GM11168 (cell line): ENCODE data around the gene SRRT.
"Not testable (repeated sequence)": the region's sequence is repeated elsewhere in the genome, so short reads cannot be mapped to it uniquely, and the experiment has no call there.

Source experiments
- in situ Hi-C: fragments of 300-500 bp; cut with MboI; formaldehyde crosslinking; loops from one replicate; pipeline ENCODE4 v1.12.0; 2022; ENCODE audit warnings: low sequenced_read_pairs; ENCODE audit not compliant: unreplicated experiment

Gene SRRT

GRCh38 chr7:100854899-100855298 is 20.0 kb upstream of the SRRT start:
- in situ Hi-C loops: not testable (repeated sequence)

- in situ Hi-C loops: no loop called here
These were observed 19.4 kb upstream of the SRRT start for GRCh38 chr7:100855515-100855914.

DNA sequence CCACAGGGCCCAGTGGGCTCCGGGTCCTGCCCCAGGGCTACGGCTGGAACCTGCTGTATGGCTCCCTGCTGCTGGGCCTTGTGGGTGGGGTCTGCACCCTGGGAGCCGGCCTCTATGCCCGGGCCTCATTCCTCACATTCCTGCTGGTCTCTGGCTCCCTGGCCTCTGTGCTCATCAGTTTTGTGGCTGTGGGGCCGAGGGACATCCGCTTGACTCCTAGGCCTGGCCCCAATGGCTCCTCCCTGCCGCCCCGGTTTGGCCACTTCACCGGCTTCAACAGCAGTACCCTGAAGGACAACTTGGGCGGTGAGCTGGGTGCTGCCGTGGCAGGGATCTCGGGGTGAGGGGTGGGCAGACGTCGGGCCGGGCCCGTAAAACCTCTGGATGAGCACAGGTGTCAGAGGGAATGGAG is 18.0 kb upstream of the SRRT start:
- in situ Hi-C loops: no loop called here

- in situ Hi-C loops: no loop called here
These were observed 15.0 kb upstream of the SRRT start for GRCh38 chr7:100859856-100860255.

DNA sequence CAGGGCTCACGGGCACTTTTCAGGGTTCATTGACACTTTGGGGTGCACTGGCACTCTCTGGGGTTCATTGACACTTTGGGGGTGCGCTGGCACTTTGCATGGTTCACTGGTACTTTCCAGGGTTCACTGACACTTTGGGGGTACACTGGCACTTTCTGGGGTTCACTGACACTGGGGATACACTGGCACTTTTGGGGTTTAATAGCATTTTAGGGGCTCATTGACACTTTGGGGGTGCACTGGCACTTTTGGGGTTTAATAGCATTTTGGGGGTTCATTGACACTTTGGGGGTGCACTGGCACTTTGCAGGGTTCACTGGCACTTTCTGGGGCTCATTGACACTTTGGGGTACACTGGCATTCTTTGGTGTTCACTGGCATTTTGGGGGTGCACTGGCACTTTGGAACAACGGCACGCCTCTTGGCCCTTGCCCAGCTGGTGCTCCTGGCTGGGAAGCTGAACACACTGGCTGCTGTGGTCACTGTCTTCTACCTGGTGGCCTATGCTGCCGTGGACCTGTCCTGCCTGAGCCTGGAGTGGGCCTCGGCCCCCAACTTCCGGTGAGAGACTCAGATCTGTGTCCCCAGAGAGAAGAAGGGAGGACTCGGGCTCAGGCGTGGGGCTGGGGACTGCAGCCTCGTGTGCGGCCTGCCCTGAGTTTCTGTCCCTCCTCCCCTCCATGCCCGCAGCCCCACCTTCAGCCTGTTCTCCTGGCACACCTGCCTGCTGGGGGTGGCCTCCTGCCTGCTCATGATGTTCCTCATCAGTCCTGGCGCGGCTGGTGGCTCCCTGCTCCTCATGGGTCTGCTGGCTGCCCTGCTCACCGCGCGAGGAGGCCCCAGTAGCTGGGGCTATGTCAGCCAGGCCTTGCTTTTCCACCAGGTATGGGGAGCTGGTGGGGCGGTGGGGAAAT is 13.9 kb upstream of the SRRT start:
- in situ Hi-C loops: no loop called here

DNA sequence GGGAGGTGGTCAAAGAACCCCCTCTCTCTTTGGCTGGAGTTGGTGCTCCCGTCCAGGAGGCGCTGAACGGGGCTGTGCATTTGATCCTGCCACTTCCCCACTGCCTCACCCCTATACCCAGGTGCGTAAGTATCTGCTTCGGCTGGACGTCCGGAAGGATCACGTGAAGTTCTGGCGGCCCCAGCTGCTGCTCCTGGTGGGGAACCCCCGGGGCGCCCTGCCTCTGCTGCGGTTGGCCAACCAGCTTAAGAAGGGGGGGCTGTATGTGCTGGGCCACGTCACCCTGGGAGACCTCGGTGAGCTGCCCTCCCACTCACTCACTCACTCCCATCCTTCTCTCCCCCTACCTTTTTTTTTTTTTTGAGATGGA is 13.3 kb upstream of the SRRT start:
- in situ Hi-C loops: no loop called here

- in situ Hi-C loops: no loop called here
These were observed 11.4 kb upstream of the SRRT start for GRCh38 chr7:100863406-100863950.

DNA sequence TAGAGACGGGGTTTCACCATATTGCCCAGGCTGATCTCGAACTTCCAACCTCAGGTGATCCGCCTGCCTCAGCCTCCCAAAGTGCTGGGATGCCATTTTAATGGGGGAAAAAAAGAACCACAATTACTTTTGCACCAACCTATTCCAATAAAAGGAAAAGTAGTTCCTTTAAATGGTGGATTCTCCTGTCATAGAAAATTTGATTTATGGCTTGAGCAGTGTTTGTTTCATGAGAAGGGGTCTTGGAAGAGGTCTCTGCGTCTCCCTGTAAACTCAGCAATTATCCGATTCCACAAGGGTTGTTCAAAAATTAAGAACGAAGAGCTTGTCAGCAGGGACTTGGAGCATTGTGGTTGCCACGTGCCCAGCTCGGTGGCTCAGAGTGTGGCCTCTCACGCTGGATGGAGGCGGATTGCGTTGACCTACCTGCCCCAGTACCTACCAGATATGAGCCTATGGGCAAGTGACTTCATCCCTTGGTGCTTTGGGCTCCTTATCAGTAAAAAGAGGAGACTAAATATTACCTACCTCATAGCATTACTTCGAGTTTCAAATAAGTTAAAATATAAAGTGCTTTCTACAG is 10.5 kb upstream of the SRRT start:
- in situ Hi-C loops: no loop called here

- in situ Hi-C loops: no loop called here
These were observed 9.5 kb upstream of the SRRT start for GRCh38 chr7:100865372-100865911.

DNA sequence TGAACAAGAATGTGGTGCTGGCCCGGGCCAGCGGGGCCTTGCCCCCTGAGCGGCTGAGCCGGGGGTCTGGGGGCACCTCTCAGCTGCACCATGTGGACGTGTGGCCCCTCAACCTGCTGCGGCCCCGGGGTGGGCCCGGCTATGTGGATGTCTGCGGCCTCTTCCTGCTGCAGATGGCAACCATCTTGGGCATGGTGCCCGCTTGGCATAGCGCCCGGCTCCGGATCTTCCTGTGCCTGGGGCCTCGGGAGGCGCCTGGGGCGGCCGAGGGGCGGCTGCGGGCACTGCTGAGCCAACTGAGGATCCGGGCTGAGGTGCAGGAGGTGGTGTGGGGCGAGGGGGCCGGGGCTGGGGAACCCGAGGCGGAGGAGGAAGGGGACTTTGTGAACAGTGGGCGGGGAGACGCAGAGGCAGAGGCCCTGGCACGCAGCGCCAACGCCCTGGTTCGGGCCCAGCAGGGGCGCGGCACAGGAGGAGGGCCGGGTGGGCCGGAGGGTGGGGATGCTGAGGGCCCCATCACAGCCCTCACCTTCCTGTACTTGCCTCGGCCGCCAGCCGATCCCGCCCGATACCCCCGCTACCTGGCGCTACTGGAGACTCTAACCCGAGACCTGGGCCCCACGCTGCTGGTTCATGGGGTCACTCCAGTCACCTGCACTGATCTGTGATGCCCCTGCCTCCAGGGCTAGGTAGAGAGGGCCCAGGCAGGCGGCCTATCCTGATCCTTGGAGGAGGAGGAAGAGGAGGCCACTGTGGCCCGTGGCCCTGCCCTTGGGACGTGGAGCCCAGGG is 8.8 kb upstream of the SRRT start:
- in situ Hi-C loops: no loop called here

DNA sequence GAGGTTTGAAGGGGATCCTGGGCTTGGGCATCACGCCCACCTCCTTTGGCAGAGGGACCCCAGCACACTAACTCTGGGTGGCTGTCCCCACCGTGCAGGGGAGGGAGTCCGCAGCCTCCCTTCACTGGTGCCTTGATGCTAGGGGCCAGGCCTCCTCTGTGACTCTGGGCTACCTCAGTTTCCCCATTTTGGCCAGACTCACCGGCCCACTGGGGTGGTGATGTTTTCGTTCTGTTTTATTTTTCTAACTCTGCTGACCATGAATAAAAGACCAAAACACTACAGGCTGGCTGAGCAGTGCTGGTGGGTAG is 8.2 kb upstream of the SRRT start:
- in situ Hi-C loops: no loop called here

- in situ Hi-C loops: no loop called here
These were observed 7.7 kb upstream of the SRRT start, which contains the start of gene TRIP6 for GRCh38 chr7:100867040-100867775. TRIP6 (plus strand) TSS chr7:100867387; CDS start chr7:100867498, 111 bp downstream.

DNA sequence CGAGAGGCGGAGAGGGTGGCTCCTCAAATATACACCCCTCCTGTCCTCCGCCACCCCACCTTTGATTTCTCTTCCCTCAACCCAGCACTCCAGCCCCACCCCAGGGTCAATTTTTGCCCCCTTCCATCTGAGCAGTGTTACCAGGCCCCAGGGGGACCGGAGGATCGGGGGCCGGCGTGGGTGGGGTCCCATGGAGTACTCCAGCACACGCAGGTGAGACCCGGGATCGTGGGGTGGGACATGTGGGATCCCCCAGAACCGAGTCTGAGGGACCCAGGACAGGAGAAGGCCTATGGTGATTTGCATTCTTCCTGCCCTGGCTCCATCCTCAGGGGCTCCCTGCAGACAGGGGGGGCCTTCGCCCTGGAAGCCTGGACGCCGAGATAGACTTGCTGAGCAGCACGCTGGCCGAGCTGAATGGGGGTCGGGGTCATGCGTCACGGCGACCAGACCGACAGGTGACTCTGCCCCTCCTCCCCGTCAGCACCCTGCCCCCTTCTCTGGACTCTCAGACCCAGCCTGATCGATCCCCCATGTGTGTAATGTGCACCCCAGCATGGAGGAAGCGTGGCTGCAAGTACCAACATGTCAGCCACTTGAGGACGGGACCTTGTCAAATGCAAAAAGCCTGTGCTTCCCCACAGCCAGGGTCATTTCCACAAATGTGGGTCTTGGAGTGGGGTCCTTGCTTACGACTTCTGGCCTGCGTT is 7.0 kb upstream of the SRRT start:
- in situ Hi-C loops: no loop called here

- in situ Hi-C loops: no loop called here
These were observed 1.2 kb upstream of the SRRT start for GRCh38 chr7:100873599-100874299.

- in situ Hi-C loops: no loop called here
These were observed 665 bp upstream of the SRRT start for GRCh38 chr7:100874300-100874576.

DNA sequence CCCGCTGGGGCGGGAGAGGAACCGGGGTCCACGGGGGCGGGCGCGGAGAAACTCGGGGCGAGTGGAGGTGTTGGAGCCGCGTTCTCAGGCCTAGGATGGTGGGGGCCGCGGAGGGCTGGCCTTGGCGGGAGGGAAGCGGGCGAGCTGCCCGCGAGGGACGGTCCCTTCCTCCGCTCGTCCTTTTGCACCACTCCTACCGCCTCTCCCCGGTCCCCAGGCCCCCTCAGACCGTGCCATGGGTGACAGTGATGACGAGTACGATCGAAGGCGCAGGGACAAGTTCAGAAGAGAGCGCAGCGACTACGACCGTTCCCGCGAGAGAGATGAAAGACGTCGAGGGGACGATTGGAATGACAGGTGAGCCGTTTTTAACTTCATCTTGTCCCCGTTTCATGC is 451 bp downstream of the SRRT start:
- in situ Hi-C loops: no loop called here

- in situ Hi-C loops: no loop called here
These were observed 3.1 kb downstream of the SRRT start for GRCh38 chr7:100878013-100878412.

DNA sequence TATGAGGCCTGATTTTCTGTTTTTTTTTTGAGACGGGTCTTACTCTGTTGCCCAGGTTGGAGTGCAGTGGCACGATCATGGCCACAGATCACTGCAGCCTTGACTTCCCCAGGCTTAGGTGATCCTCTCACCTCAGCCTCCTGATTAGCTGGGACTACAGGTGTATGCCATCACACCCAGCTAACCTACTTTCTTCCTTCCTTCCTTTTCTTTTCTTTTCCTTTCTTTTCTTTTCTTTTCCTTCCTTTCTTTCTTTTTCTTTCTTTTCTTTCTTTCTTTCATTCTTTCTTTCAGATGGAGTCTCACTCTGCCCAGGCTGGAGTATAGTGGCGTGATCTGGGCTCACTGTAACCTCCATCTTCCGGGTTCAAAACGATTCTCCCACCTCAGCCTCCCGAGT is 3.8 kb downstream of the SRRT start:
- in situ Hi-C loops: no loop called here

DNA sequence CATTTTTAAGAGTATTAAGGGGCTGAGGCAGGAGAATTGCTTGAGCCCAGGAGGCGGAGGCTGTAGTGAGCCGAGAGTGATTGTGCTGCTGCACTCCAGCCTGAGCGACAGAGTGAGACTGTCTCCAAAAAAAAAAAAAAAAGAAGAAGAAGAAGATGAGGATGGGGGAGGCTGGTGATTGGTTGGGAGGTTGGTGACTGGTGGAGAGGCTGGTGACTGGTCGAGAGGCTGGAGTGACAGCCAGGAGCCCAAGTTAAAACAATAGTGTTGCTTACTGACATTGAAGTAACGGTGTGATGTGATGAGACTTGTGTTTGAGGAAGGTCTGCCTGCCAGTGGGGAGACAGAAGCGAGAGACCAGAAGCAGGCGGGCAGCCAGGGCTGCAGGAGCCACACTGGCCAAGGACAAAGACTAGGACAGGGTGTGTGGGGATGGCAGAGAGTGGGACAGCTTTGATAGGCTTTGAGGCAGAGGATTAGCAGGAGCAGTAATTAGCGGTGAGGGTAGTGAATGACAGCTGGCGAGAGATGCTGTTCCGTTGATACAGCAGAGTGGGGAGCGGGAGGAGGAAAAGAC is 4.9 kb downstream of the SRRT start:
- in situ Hi-C loops: no loop called here
